ENCODE measurements around the gene SCN3A.

- no peak for TF ChIP-seq OSR1 (CRISPR knock-in tag; IDR thresholded peaks at IDR 0.05)
- no peak for TF ChIP-seq ZFP3 (CRISPR knock-in tag; IDR thresholded peaks at IDR 0.05)
- no peak for TF ChIP-seq GLIS3 (CRISPR knock-in tag; IDR thresholded peaks at IDR 0.05)
- no peak for TF ChIP-seq PATZ1 (CRISPR knock-in tag; IDR thresholded peaks at IDR 0.05; ENCODE audit: borderline replicate concordance)
- no peak for TF ChIP-seq CREB5 (CRISPR knock-in tag; IDR thresholded peaks at IDR 0.05; ENCODE audit: low read depth)
- no peak for TF ChIP-seq PPARA (CRISPR knock-in tag; IDR thresholded peaks at IDR 0.05; ENCODE audit: borderline replicate concordance)
- TF ChIP-seq BACH2 (CRISPR knock-in tag; IDR thresholded peaks at IDR 0.05; ENCODE audit: borderline replicate concordance) = no peak
- TF ChIP-seq ARNTL (CRISPR knock-in tag; IDR thresholded peaks at IDR 0.05; ENCODE audit: borderline replicate concordance, low read depth) = no peak
- TF ChIP-seq CSRNP3 (CRISPR knock-in tag; IDR thresholded peaks at IDR 0.05) = no peak
- no peak for TF ChIP-seq POU6F1 (CRISPR knock-in tag; IDR thresholded peaks at IDR 0.05; ENCODE audit: borderline replicate concordance, low read depth)
- no peak for TF ChIP-seq RARB (CRISPR knock-in tag; IDR thresholded peaks at IDR 0.05)
These were observed 2.0 kb upstream of the SCN3A start for GRCh38 chr2:165205865-165206264.
